HCT116 (cell line): ENCODE data around the gene AGAP1. TPM values are rescaled to one million over a fixed set of nuclear protein-coding genes. Genes with fewer than 3 reads are reported as not detected.

Source experiments
- ATAC-seq: fragments of 200-7000 bp; cut with Tn5 transposase; 2 replicates; pipeline ENCODE4 v1.9.1; 2020; ENCODE audit warnings: mild to moderate bottlenecking, moderate library complexity
- BruUV-seq: library from RNA; stranded (reverse); fragments of 400-500 nt; replicated peaks from 2 replicates; lab custom pipeline; 2021; lab: Mats Ljungman, UMichigan
- CTCF ChIA-PET: fragments of 300-600 bp; sonication (Branson Sonifier 250); formaldehyde crosslinking; loops from one replicate; lab custom pipeline; 2021; ENCODE audit warnings: antibody characterized with exemption; lab: Charles Lee
- POLR2A ChIA-PET: fragments of 300-600, 350-600 bp; sonication (Branson Sonifier 250); formaldehyde crosslinking; loops from one replicate; lab custom pipeline; 2021; ENCODE audit warnings: antibody characterized with exemption; lab: Charles Lee
- RAD21 ChIA-PET, 2 experiments: fragments of 300-600 bp; sonication (Branson Sonifier 250); formaldehyde crosslinking; loops; one replicate each; lab custom pipeline; 2023; ENCODE audit warnings: low total read pairs in 2 of 2; ENCODE audit not compliant: uncharacterized antibody in 2 of 2, unreplicated experiment in 2 of 2, low non-redundant PET in 1 of 2; lab: Charles Lee
- DNase-seq: peaks from one replicate; pipeline ENCODE4 v3.0.0-alpha.2; 2010; ENCODE audit warnings: low read depth, low spot score
- H2AFZ ChIP-seq: fragments of 200-600 bp; shearing (Covaris generic), sonication (generic); 2 replicates; pipeline ENCODE4 v1.6.1; 2017; ENCODE audit warnings: low read depth, mixed run types, mixed read lengths, antibody characterized with exemption, low read length; ENCODE audit not compliant: poor library complexity, severe bottlenecking
- H3K27ac ChIP-seq: 2 replicates; pipeline ENCODE4 v1.5.1; 2012; ENCODE audit warnings: low read depth, low read length
- H3K27me3 ChIP-seq: fragments of 200-600 bp; sonication (generic); 2 replicates; pipeline ENCODE4 v1.6.1; 2016; ENCODE audit warnings: mixed run types, low read length, mixed read lengths; ENCODE audit not compliant: insufficient read depth
- H3K36me3 ChIP-seq, 2 experiments: fragments of 200-500 bp in 1 of 2; fragments of 200-600 bp in 1 of 2; sonication (Bioruptor generic) in 1 of 2; sonication (generic) in 1 of 2; 2 replicates each; pipeline versions ENCODE4 v1.5.1 to v1.6.1; 2014 to 2016; ENCODE audit warnings: low read length in 2 of 2, inconsistent platforms in 1 of 2, mixed read lengths in 1 of 2, mixed run types in 1 of 2; ENCODE audit not compliant: insufficient read depth in 2 of 2, control insufficient read depth in 1 of 2
- H3K4me1 ChIP-seq, 2 experiments: fragments of 200-600 bp in 1 of 2; sonication (generic) in 1 of 2; 2 replicates each; pipeline versions ENCODE4 v1.5.1 to v1.6.1; 2012 to 2017; ENCODE audit warnings: low read length in 2 of 2, inconsistent platforms in 1 of 2, mild to moderate bottlenecking in 1 of 2, mixed read lengths in 1 of 2, mixed run types in 1 of 2, moderate library complexity in 1 of 2; ENCODE audit not compliant: insufficient read depth in 2 of 2, control insufficient read depth in 1 of 2
- H3K4me2 ChIP-seq: fragments of 200-600 bp; sonication (generic); 2 replicates; pipeline ENCODE4 v1.6.1; 2017; ENCODE audit warnings: mixed run types, low read length, mixed read lengths
- H3K4me3 ChIP-seq, 2 experiments: fragments of 200-600 bp in 1 of 2; sonication (generic) in 1 of 2; replicated peaks in 1 of 2; 2 replicates each; pipeline ENCODE4 v1.5.1; 2011 to 2016; ENCODE audit warnings: low read length in 2 of 2, control low read depth in 1 of 2, low read depth in 1 of 2, mild to moderate bottlenecking in 1 of 2, mixed read lengths in 1 of 2, mixed run types in 1 of 2
- H3K79me2 ChIP-seq: fragments of 200-600 bp; sonication (generic); 2 replicates; pipeline ENCODE4 v1.6.1; 2017; ENCODE audit warnings: mild to moderate bottlenecking, mixed run types, low read length, moderate library complexity, mixed read lengths; ENCODE audit not compliant: insufficient read depth
- H3K9ac ChIP-seq: fragments of 200-600 bp; sonication (generic); 2 replicates; pipeline ENCODE4 v1.6.1; 2016; ENCODE audit warnings: low read length, mixed read lengths
- H3K9me2 ChIP-seq: fragments of 200-600 bp; sonication (generic), shearing (Covaris generic); 2 replicates; pipeline ENCODE4 v1.6.1; 2017; ENCODE audit warnings: mixed run types, mild to moderate bottlenecking, moderate library complexity; ENCODE audit not compliant: insufficient read depth
- H3K9me3 ChIP-seq, 2 experiments: fragments of 200-500 bp in 1 of 2; fragments of 200-600 bp in 1 of 2; sonication (Bioruptor generic) in 1 of 2; sonication (generic) in 1 of 2; 2 replicates each; pipeline ENCODE4 v1.6.1; 2014 to 2017; ENCODE audit warnings: low read length in 2 of 2, mixed read lengths in 2 of 2, inconsistent platforms in 1 of 2, low read depth in 1 of 2, mild to moderate bottlenecking in 1 of 2, mixed run types in 1 of 2, moderate library complexity in 1 of 2; ENCODE audit not compliant: control insufficient read depth in 1 of 2, insufficient read depth in 1 of 2
- H4K20me1 ChIP-seq: fragments of 200-600 bp; sonication (generic), shearing (Covaris generic); 2 replicates; pipeline ENCODE4 v1.6.1; 2017; ENCODE audit warnings: mixed run types, mild to moderate bottlenecking, moderate library complexity; ENCODE audit not compliant: insufficient read depth
- CTCF ChIP-seq, 3 experiments: fragments of 200-600 bp in 1 of 3; sonication (generic) in 1 of 3; IDR thresholded peaks in 2 of 3; conservative IDR thresholded peaks in 1 of 3; 2 replicates each; pipeline ENCODE4 v1.5.1; 2012 to 2017; ENCODE audit warnings: low read depth in 2 of 3, low read length in 2 of 3, antibody characterized with exemption in 1 of 3, borderline replicate concordance in 1 of 3, control low read depth in 1 of 3, mild to moderate bottlenecking in 1 of 3, mixed read lengths in 1 of 3, mixed run types in 1 of 3, moderate library complexity in 1 of 3; ENCODE audit not compliant: insufficient read depth in 1 of 3
- RAD21 ChIP-seq: IDR thresholded peaks from 2 replicates; pipeline ENCODE4 v1.6.1; 2012; ENCODE audit warnings: low read depth, mild to moderate bottlenecking
- ZNF274 ChIP-seq: fragments of 200-500 bp; sonication (Bioruptor generic); IDR thresholded peaks from 2 replicates; pipeline ENCODE4 v1.6.1; 2014; ENCODE audit warnings: mild to moderate bottlenecking, low read depth, low read length, inconsistent platforms
- intact Hi-C: fragments of 100-400 bp; cut with micrococcal nuclease; formaldehyde crosslinking; loops from 2 replicates; pipeline ENCODE4 v1.10.0; 2022
- total RNA-seq: library from RNA; stranded (reverse); gene quantifications from one replicate; pipeline ENCODE4 v1.2.1, GENCODE V29; 2021; ENCODE audit not compliant: unreplicated experiment
- TF ChIP-seq, protein P1 (sequence below): IDR thresholded peaks from 2 replicates; pipeline ENCODE4 v1.6.1; 2012

The AGAP1 gene
- total RNA-seq, 1 experiment from 2014 or later, result 43.8 TPM

GRCh38 chr2:235776531-235776930 is 282.7 kb downstream of the AGAP1 start:
- peaks cover 10% of the 10 kb centered on the region; the same call in 1 of the 2 replicates for H4K20me1 ChIP-seq
- ChIA-PET RAD21 (no interaction called here), POLR2A (no interaction called here), CTCF (interaction anchor here (1.2 kb wide), 2 partner anchors 11 to 404 kb away, joined by 3 to 4 read pairs; no protein-coding TSS in a partner anchor)
- intact Hi-C loops, result no loop called here
- no TSS peak for BruUV-seq
- no peak overlapping the region for H3K9ac ChIP-seq
- H3K79me2 ChIP-seq, result no peaks in the 10 kb centered on the region; the same call in 1 of the 2 replicates
- no peak overlapping the region for H3K4me3 ChIP-seq
- no peak overlapping the region for H2AFZ ChIP-seq
- DNase-seq (no peak), ATAC-seq (no peak)
- no peaks in the 10 kb centered on the region for H3K4me1 ChIP-seq
- no peaks in the 10 kb centered on the region for H3K9me3 ChIP-seq
- no peak overlapping the region for H3K27ac ChIP-seq
- TF ChIP-seq ZNF274, result no peak
- H3K27me3 ChIP-seq, result no peaks in the 10 kb centered on the region
- no peaks in the 10 kb centered on the region for H3K36me3 ChIP-seq
- no peaks in the 10 kb centered on the region for H3K9me2 ChIP-seq
- H3K4me2 ChIP-seq, result no peak overlapping the region

- H3K9me2 ChIP-seq, result no peaks in the 10 kb centered on the region
- H3K9me3 ChIP-seq, result no peaks in the 10 kb centered on the region
- CTCF ChIA-PET, result interaction anchor here (0.5 to 5.0 kb wide), 13 partner anchors 11 to 564 kb away, joined by 3 to 112 read pairs (median 3); no protein-coding TSS in a partner anchor
- H3K9ac ChIP-seq, result no peak overlapping the region
- H3K4me1 ChIP-seq, result no peaks in the 10 kb centered on the region
- TF ChIP-seq CTCF (IDR thresholded peaks at IDR 0.05 in 2 of 3, conservative IDR thresholded peaks at IDR 0.05 in 1 of 3; ENCODE audit: borderline replicate concordance in 1 of 3, insufficient read depth in 1 of 3, low read depth in 2 of 3, low read length in 2 of 3) (peak; percentile 82 to 91 (median 89)), RAD21 (peak; percentile 92)
- TF ChIP-seq, protein P1, sequence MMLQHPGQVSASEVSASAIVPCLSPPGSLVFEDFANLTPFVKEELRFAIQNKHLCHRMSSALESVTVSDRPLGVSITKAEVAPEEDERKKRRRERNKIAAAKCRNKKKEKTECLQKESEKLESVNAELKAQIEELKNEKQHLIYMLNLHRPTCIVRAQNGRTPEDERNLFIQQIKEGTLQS, result no peak
- H3K27me3 ChIP-seq, result no peaks in the 10 kb centered on the region
- peaks cover 5% of the 10 kb centered on the region; the same call in 1 of the 2 replicates for H3K79me2 ChIP-seq
- RAD21 ChIA-PET, result interaction anchor here in 1 of 2 experiments (0.6 to 1.3 kb wide), 2 partner anchors 399 to 401 kb away, joined by 3 to 4 read pairs; no protein-coding TSS in a partner anchor
- no TSS peak for BruUV-seq
- peaks cover 10% of the 10 kb centered on the region; the same call in 1 of the 2 replicates for H4K20me1 ChIP-seq
- H3K4me2 ChIP-seq, result no peak overlapping the region
- H3K4me3 ChIP-seq, result no peak overlapping the region
- H2AFZ ChIP-seq, result no peak overlapping the region
- intact Hi-C loops, result loop anchor here (1.0 to 2.0 kb wide), 2 partner anchors 402 to 1293 kb away; no protein-coding TSS in a partner anchor
- DNase-seq (peak; percentile 37), ATAC-seq (peak; percentile 99)
- POLR2A ChIA-PET, result interaction anchor here (1.2 kb wide), 1 partner anchor 398 kb away, joined by 3 read pairs; no protein-coding TSS in a partner anchor
- no peak overlapping the region for H3K27ac ChIP-seq
- H3K36me3 ChIP-seq, result no peaks in the 10 kb centered on the region
Observed at GRCh38 chr2:235779444-235779896, 285.6 kb downstream of the AGAP1 start.
